Thoracic aorta (tissue), 2 donors: Measurements from ENCODE around the gene CD1E. TPM values are rescaled to one million over a fixed set of nuclear protein-coding genes. Genes with fewer than 3 reads are reported as not detected.
"Not testable (repeated sequence)": the region's sequence is repeated elsewhere in the genome, so short reads cannot be mapped to it uniquely, and the experiment has no call there.

Source experiments
- ATAC-seq: fragments of 150-250 bp; one replicate; pipeline ENCODE4 v1.8.0; 2017; ENCODE audit warnings: low read depth; ENCODE audit not compliant: insufficient number of reproducible peaks, low FRiP score
- DNase-seq: peaks from one replicate; pipeline ENCODE4 v3.0.0-alpha.2; 2020; ENCODE audit warnings: low spot score
- H3K27ac ChIP-seq, 2 donors: fragments of 200-600 bp; sonication (generic); 1 replicate in 1 of 2; 2 replicates in 1 of 2; pipeline ENCODE4 v1.5.1; 2016; ENCODE audit warnings: mild to moderate bottlenecking in 2 of 2, moderate library complexity in 2 of 2
- H3K27me3 ChIP-seq: fragments of 200-600 bp; sonication (generic); replicated peaks from 2 replicates; pipeline ENCODE4 v1.6.0; 2016; ENCODE audit warnings: mild to moderate bottlenecking; ENCODE audit not compliant: insufficient read depth
- H3K36me3 ChIP-seq: fragments of 200-600 bp; sonication (generic); one replicate; pipeline ENCODE4 v1.5.1; 2016
- H3K4me1 ChIP-seq, 2 donors: fragments of 200-600 bp; sonication (generic); 1 replicate in 1 of 2; 2 replicates in 1 of 2; pipeline versions ENCODE4 v1.5.1 to v1.6.0; 2016; ENCODE audit warnings: low read depth in 2 of 2, mild to moderate bottlenecking in 1 of 2; ENCODE audit not compliant: control insufficient read depth in 1 of 2
- H3K4me3 ChIP-seq: fragments of 200-600 bp; sonication (generic); 2 replicates; pipeline ENCODE4 v1.5.1; 2016; ENCODE audit warnings: mild to moderate bottlenecking
- H3K9me3 ChIP-seq: fragments of 200-600 bp; sonication (generic); 2 replicates; pipeline ENCODE4 v1.5.1; 2016
- total RNA-seq, 2 donors: library from RNA; depleted of rRNA; stranded (reverse); fragments of >200 nt; gene quantifications; one replicate each; pipeline versions ENCODE4 v1.1.0 to v1.2.3, GENCODE V29; 2016
- TF ChIP-seq, protein P1 (sequence below): fragments of 200-600 bp; sonication (generic); IDR thresholded peaks from one replicate; pipeline ENCODE4 v1.5.1; 2019; ENCODE audit warnings: antibody characterized with exemption

The CD1E gene
- total RNA-seq, 2 donors from 2014 or later: not detected

DNA sequence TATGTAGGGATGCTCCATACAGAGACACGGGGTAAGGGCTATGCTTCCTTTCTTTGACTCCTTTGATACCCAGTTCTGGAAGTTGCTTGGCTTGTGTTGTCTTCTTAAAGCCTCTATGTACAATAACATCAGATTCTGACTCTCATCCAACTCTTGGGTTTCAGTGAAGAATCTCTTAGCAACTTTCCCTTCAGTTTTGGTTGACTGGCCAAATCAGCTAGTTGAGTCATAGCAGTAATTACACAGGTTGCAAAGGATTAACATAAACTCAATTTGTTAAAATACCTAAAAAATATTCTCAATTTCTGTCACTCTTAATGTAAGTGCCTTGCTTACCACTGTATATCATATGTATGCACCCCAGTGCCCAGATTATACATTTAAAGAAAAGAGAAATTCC is 9.2 kb downstream of the CD1E start:
- H3K4me3 ChIP-seq: no peak overlapping the region
- H3K36me3 ChIP-seq: no peaks in the 10 kb centered on the region
- DNase-seq (no peak), ATAC-seq (no peak)
- H3K27me3 ChIP-seq: no peaks in the 10 kb centered on the region
- TF ChIP-seq, protein P1, sequence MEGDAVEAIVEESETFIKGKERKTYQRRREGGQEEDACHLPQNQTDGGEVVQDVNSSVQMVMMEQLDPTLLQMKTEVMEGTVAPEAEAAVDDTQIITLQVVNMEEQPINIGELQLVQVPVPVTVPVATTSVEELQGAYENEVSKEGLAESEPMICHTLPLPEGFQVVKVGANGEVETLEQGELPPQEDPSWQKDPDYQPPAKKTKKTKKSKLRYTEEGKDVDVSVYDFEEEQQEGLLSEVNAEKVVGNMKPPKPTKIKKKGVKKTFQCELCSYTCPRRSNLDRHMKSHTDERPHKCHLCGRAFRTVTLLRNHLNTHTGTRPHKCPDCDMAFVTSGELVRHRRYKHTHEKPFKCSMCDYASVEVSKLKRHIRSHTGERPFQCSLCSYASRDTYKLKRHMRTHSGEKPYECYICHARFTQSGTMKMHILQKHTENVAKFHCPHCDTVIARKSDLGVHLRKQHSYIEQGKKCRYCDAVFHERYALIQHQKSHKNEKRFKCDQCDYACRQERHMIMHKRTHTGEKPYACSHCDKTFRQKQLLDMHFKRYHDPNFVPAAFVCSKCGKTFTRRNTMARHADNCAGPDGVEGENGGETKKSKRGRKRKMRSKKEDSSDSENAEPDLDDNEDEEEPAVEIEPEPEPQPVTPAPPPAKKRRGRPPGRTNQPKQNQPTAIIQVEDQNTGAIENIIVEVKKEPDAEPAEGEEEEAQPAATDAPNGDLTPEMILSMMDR: no peak
- no peaks in the 10 kb centered on the region for H3K9me3 ChIP-seq
- H3K4me1 ChIP-seq: no peaks in the 10 kb centered on the region
- no peak overlapping the region for H3K27ac ChIP-seq

DNA sequence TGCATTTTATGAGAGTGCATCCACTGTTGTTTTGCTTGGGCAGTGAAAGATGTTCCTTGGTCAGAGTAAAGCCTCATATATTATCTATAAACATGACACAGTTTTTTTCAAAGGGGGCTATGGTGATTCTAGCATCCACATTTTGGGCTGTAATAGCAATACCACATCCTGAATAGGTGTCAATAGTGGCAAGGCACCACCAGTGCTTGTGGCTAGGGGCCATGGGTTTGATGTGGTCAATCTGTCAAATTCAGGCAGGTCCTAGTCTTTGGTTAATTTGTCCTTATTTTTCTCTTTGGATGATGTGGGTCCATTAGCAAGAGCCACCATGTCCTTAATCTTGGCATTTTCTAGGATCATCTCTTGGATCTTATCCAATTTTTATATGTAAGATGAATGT is 13.1 kb downstream of the CD1E start:
- Histone ChIP-seq H3K27me3 (no peaks in the 10 kb centered on the region), H3K36me3 (no peaks in the 10 kb centered on the region), H3K4me3 (no peak overlapping the region), H3K9me3 (peaks cover 3% of the 10 kb centered on the region), H3K27ac (no peak overlapping the region), H3K4me1 (no peaks in the 10 kb centered on the region)
- DNase-seq (no peak), ATAC-seq (no peak)
- TF ChIP-seq, protein P1: no peak

DNA sequence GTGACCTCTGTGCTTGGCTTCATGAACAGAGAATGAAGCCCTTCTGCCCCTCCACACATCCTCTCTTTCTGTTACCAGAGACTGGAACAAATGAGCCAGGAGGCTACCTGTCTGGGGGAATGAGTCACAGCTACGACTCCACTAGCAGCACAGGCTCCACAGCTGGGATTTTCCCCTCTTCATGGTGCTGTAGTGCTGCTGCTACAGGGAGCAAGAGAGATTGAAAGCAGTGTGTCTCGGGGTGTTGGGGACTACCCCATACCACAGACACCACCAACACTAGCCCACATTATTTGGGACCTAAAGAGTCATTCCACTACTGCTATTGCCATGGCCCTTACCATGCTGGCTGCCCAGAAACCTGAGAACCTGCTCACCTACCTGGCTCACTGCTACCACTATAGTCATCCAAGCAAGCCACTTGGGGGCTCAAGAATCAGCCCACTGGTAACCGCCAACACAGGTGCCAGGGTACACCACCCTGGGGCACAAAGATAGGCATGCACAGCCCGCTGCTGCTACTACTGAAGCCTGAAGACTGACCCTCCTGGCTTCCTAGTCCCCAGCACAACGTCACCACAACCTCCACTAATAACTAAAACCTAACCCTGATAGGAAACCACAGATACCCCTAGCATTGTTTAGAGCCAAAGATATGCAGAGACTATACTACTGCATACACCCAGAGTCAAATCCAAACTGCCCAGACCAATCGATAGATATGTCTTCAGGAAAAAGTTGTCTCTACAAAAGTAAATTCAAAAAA is 17.7 kb downstream of the CD1E start:
- no peaks in the 10 kb centered on the region for H3K27me3 ChIP-seq
- DNase-seq (no peak), ATAC-seq (no peak)
- no peak overlapping the region for H3K4me3 ChIP-seq
- TF ChIP-seq, protein P1: no peak
- peaks cover 14% of the 10 kb centered on the region for H3K9me3 ChIP-seq
- H3K36me3 ChIP-seq: no peaks in the 10 kb centered on the region
- H3K4me1 ChIP-seq: no peaks in the 10 kb centered on the region
- H3K27ac ChIP-seq: no peak overlapping the region

DNA sequence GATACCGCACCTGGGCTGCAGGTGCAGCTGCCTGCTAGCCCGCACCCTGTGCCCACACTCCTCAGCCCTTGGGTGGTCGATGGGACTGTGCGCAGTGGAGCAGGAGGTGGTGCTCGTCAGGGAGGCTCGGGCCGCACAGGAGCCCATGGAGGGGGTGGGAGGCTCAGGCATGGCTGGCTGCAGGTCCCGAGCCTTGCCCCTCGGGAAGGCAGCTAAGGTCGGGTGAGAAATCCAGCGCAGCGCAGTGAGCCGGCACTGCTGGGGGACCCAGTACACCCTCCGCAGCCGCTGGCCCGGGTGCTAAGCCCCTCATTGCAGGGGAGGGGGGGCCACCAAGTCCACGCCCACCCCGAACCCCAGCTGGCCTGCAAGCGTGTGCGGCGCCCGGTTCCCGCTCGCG is 20.4 kb downstream of the CD1E start:
- H3K27ac ChIP-seq, H3K4me3 ChIP-seq, ATAC-seq, H3K4me1 ChIP-seq, DNase-seq, H3K36me3 ChIP-seq, H3K27me3 ChIP-seq: not testable (repeated sequence)
- peaks cover 14% of the 10 kb centered on the region for H3K9me3 ChIP-seq

DNA sequence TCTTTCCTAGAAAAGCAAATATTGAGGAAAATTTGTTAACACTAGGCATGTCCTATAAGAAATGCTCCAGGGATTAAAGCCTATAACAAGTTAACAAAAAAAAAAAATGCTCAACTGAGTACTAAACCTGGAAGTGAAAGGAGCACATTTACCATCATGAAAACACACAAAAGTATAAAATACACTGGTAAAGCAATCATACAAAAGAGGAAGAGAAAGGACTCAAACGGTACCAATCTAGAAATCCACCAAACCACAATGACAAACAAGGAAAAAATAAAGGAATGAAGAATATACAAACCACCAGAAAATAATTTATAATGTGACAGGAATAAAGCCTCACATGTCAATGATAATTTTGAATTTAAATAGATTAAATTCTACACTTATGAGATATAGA is 21.2 kb downstream of the CD1E start:
- Histone ChIP-seq H3K27ac (no peak overlapping the region), H3K4me3 (no peak overlapping the region), H3K36me3 (no peaks in the 10 kb centered on the region), H3K9me3 (peaks cover 14% of the 10 kb centered on the region), H3K4me1 (no peaks in the 10 kb centered on the region), H3K27me3 (no peaks in the 10 kb centered on the region)
- DNase-seq (no peak), ATAC-seq (no peak)
- TF ChIP-seq, protein P1: no peak

DNA sequence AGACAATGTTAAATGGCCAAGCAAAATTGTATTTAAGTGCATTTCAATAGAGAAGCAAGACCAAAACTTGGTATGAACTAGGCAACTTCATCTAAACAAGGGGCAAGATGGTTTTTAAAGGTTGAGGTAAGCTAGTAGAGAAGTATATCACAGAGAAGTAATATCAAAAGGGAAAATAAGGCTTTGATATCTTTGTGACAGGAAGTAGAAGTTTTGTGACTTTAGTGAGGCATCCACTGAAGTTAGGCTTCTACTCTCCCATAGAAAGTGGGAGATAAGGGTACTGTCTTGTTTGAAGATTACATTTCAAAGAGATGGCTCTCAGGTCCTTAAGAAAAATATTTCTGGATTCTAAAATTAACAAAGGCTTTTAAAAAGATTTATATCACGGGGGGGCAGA is 36.6 kb downstream of the CD1E start:
- no peak overlapping the region for H3K4me3 ChIP-seq
- TF ChIP-seq, protein P1: no peak
- H3K9me3 ChIP-seq: no peaks in the 10 kb centered on the region
- ATAC-seq (no peak), DNase-seq (no peak)
- H3K27me3 ChIP-seq: no peaks in the 10 kb centered on the region
- H3K27ac ChIP-seq: no peak overlapping the region
- no peaks in the 10 kb centered on the region for H3K36me3 ChIP-seq
- H3K4me1 ChIP-seq: no peaks in the 10 kb centered on the region
